NCI-H526 (cell line): ENCODE results near the gene TMEFF2.
A peak's percentile ranks its signal among the peaks of the same experiment; 100 is the strongest.
"Not testable (repeated sequence)": the region's sequence is repeated elsewhere in the genome, so short reads cannot be mapped to it uniquely, and the experiment has no call there.

ENCODE experiments used
- DNase-seq, 2 experiments: peaks; one replicate each; lab custom pipeline; 2025; lab: John Stamatoyannopoulos, UW

Gene TMEFF2

GRCh38 chr2:191931329-191931728, 263.4 kb downstream of the TMEFF2 start:
- DNase-seq: no peak

GRCh38 chr2:191930205-191930604, 264.5 kb downstream of the TMEFF2 start:
- DNase-seq: no peak

GRCh38 chr2:191929288-191929687, 265.4 kb downstream of the TMEFF2 start:
- DNase-seq: no peak

- DNase-seq: no peak
Measured at GRCh38 chr2:191927991-191928390, 266.7 kb downstream of the TMEFF2 start.

- DNase-seq: no peak
Measured at GRCh38 chr2:191927319-191927867, 267.3 kb downstream of the TMEFF2 start.

GRCh38 chr2:191926671-191927070, 268.1 kb downstream of the TMEFF2 start:
- no peak for DNase-seq

- no peak for DNase-seq
Measured at GRCh38 chr2:191923652-191923997, 271.1 kb downstream of the TMEFF2 start.

GRCh38 chr2:191922736-191923651, 271.7 kb downstream of the TMEFF2 start:
- no peak for DNase-seq

GRCh38 chr2:191921650-191922049, 273.1 kb downstream of the TMEFF2 start:
- not testable (repeated sequence) for DNase-seq

- DNase-seq: no peak
Measured at GRCh38 chr2:191920502-191920901, 274.2 kb downstream of the TMEFF2 start.

GRCh38 chr2:191917967-191918651, 276.6 kb downstream of the TMEFF2 start:
- no peak for DNase-seq

- DNase-seq: no peak
Measured at GRCh38 chr2:191917430-191917881, 277.3 kb downstream of the TMEFF2 start.

GRCh38 chr2:191916826-191917225, 277.9 kb downstream of the TMEFF2 start:
- no peak for DNase-seq

GRCh38 chr2:191915750-191916149, 279.0 kb downstream of the TMEFF2 start:
- DNase-seq: no peak

- no peak for DNase-seq
Measured at GRCh38 chr2:191913796-191914195, 280.9 kb downstream of the TMEFF2 start.

GRCh38 chr2:191912764-191913163, 282.0 kb downstream of the TMEFF2 start:
- DNase-seq: peak; percentile 16 to 45

GRCh38 chr2:191910518-191910917, 284.2 kb downstream of the TMEFF2 start:
- no peak for DNase-seq

- DNase-seq: no peak
Measured at GRCh38 chr2:191908874-191909273, 285.9 kb downstream of the TMEFF2 start.

- DNase-seq: no peak
Measured at GRCh38 chr2:191907545-191907944, 287.2 kb downstream of the TMEFF2 start.

GRCh38 chr2:191907091-191907490, 287.6 kb downstream of the TMEFF2 start:
- DNase-seq: no peak

GRCh38 chr2:191905336-191905735, 289.4 kb downstream of the TMEFF2 start:
- DNase-seq: no peak

- DNase-seq: no peak
Measured at GRCh38 chr2:191901031-191901430, 293.7 kb downstream of the TMEFF2 start.

GRCh38 chr2:191899410-191899809, 295.3 kb downstream of the TMEFF2 start:
- no peak for DNase-seq
